ENCODE data around the gene ZNF501. TPM values are rescaled to one million over a fixed set of nuclear protein-coding genes. Genes with fewer than 3 reads are reported as not detected.

Gene ZNF501
- total RNA-seq, 2 donors from 2014 or later, result 3.1 to 7.6 TPM

GRCh38 chr3:44687898-44688297 lies 41.5 kb upstream of the ZNF501 start:
- intact Hi-C loops (cut with DNase I), result no loop called here
- Histone ChIP-seq H3K27me3 (peaks cover 0 to 4% of the 10 kb centered on the region in 2 donors), H3K9me3 (no peaks in the 10 kb centered on the region), H3K4me1 (peaks cover 18% of the 10 kb centered on the region), H3K4me3 (no peak overlapping the region), H3K27ac (no peak overlapping the region), H3K36me3 (replicated peaks in 1 of 2; ENCODE audit: insufficient read depth in 1 of 2, low read depth in 2 of 2) (no peaks in the 10 kb centered on the region)
- WGBS, 2 donors, result 29 to 53% methylated on average over 1 of the region's 1 CpG
- TF ChIP-seq POLR2A (IDR thresholded peaks at IDR 0.05) (no peak), CTCF (IDR thresholded peaks at IDR 0.05) (no peak)
- DNase-seq (no peak), ATAC-seq (no peak)

GRCh38 chr3:44712455-44713075 lies 16.9 kb upstream of the ZNF501 start, which contains the start of gene ZNF502:
Gene ZNF502 (plus strand): TSS chr3:44712660. CDS start chr3:44720262, 7,602 bp downstream.
- DNase-seq (peak; percentile 85 to 95 (median 88)), ATAC-seq (peak; percentile 95)
- WGBS, 2 donors, result 1 to 5% methylated on average over 12 to 36 of the region's 36 CpGs
- TF ChIP-seq CTCF (IDR thresholded peaks at IDR 0.05) (peak; percentile 27 to 63 (median 47)), POLR2A (IDR thresholded peaks at IDR 0.05) (peak in 2 of 3 donors; percentile 61 to 63)
- Histone ChIP-seq H3K27ac (peak within 1 kb of the TSS in 2 of 4 donors; percentile 71 to 76), H3K36me3 (replicated peaks in 1 of 2; ENCODE audit: insufficient read depth in 1 of 2, low read depth in 2 of 2) (no peaks in the 10 kb centered on the region), H3K9me3 (peaks cover 0 to 2% (median 0%) of the 10 kb centered on the region in 3 donors), H3K4me3 (peak within 1 kb of the TSS; percentile 43 to 94), H3K4me1 (peaks cover 5% of the 10 kb centered on the region), H3K27me3 (no peaks in the 10 kb centered on the region)
- intact Hi-C loops (cut with DNase I), result no loop called here

- ATAC-seq (no peak), DNase-seq (no peak)
- intact Hi-C loops (cut with DNase I), result no loop called here
- peaks cover 10 to 16% of the 10 kb centered on the region in 2 donors for H3K36me3 ChIP-seq (replicated peaks in 1 of 2; ENCODE audit: insufficient read depth in 1 of 2, low read depth in 2 of 2)
- 94 to 95% methylated on average over 10 of the region's 10 CpGs for WGBS, 2 donors
- H3K4me1 ChIP-seq, result no peaks in the 10 kb centered on the region
- peaks cover 0 to 61% (median 3%) of the 10 kb centered on the region in 3 donors for H3K9me3 ChIP-seq
- no peak overlapping the region for H3K27ac ChIP-seq
- H3K27me3 ChIP-seq, result no peaks in the 10 kb centered on the region
- TF ChIP-seq POLR2A (IDR thresholded peaks at IDR 0.05) (no peak), CTCF (IDR thresholded peaks at IDR 0.05) (no peak)
- no peak overlapping the region for H3K4me3 ChIP-seq
These were observed 8.0 kb upstream of the ZNF501 start for GRCh38 chr3:44721231-44722102.

- no peaks in the 10 kb centered on the region for H3K27me3 ChIP-seq
- H3K27ac ChIP-seq, result no peak overlapping the region
- no peaks in the 10 kb centered on the region for H3K4me1 ChIP-seq
- DNase-seq, result no peak
- no peak for ATAC-seq
- intact Hi-C loops (cut with DNase I), result no loop called here
- 100% methylated on average over 1 of the region's 1 CpG for WGBS, 2 donors
- TF ChIP-seq CTCF (IDR thresholded peaks at IDR 0.05) (no peak), POLR2A (IDR thresholded peaks at IDR 0.05) (no peak)
- no peak overlapping the region for H3K4me3 ChIP-seq
- peaks cover 0 to 61% (median 3%) of the 10 kb centered on the region in 3 donors for H3K9me3 ChIP-seq
- peaks cover 10 to 16% of the 10 kb centered on the region in 2 donors for H3K36me3 ChIP-seq (replicated peaks in 1 of 2; ENCODE audit: insufficient read depth in 1 of 2, low read depth in 2 of 2)
These were observed 7.4 kb upstream of the ZNF501 start for GRCh38 chr3:44722103-44722401.
